ENCODE data around the gene PPP2R2B.
A peak's percentile ranks its signal among the peaks of the same experiment; 100 is the strongest.

The PPP2R2B gene

DNA sequence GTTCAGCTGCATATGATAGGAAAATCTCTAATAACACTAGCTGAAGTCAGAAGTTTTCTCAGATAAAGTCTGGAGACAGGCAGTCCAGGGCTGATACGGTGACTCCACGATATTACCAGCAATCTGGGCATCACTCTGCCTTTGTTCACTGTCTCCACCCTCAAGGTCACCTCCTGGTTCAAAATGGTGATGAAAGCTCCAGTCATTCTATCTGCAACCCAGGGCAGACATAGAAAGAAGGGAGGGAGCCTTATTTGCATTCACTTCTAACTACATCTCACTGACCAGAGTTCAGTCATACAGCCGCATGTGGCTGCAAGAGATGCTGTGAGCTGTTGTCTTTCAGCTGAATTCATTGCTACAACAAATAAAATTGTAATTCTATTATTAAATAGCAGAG is 340.1 kb downstream of the PPP2R2B start:
- no peak for TF ChIP-seq CTCF (IDR thresholded peaks at IDR 0.05; ENCODE audit: insufficient read depth, low read length, poor library complexity, severe bottlenecking)
- Histone ChIP-seq H3K4me3 (replicated peaks; ENCODE audit: low read depth, low read length) (no peak overlapping the region), H3K27me3 (replicated peaks; ENCODE audit: control insufficient read depth, insufficient read depth, low read length) (peaks cover 1% of the 10 kb centered on the region), H3K36me3 (ENCODE audit: control insufficient read depth, insufficient read depth, low read length) (no peaks in the 10 kb centered on the region)
- no peak for DNase-seq (ENCODE audit: extremely low read depth, insufficient read length)

DNA sequence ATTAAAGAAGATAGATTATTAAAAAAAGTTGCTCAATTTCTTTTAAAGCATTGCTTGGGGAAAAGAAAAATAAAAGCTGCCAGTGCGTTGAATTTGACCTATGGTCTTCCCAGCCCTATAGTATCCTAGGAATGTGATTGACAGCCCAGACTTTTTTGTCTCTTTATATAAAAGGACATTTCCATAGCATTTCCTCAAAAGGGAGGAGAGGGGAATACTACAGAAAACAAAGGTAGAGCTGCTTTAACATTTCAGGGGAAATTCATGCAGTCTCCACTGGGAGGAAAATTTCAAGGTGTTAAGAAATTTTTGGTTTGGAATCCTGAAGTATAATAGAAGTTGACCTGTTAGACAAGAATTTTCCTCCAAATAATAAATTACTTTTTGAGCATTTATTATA is 344.7 kb downstream of the PPP2R2B start:
- H3K36me3 ChIP-seq (ENCODE audit: control insufficient read depth, insufficient read depth, low read length), result no peaks in the 10 kb centered on the region
- peaks cover 1% of the 10 kb centered on the region for H3K27me3 ChIP-seq (replicated peaks; ENCODE audit: control insufficient read depth, insufficient read depth, low read length)
- no peak for DNase-seq (ENCODE audit: extremely low read depth, insufficient read length)
- no peak overlapping the region for H3K4me3 ChIP-seq (replicated peaks; ENCODE audit: low read depth, low read length)
- no peak for TF ChIP-seq CTCF (IDR thresholded peaks at IDR 0.05; ENCODE audit: insufficient read depth, low read length, poor library complexity, severe bottlenecking)

DNA sequence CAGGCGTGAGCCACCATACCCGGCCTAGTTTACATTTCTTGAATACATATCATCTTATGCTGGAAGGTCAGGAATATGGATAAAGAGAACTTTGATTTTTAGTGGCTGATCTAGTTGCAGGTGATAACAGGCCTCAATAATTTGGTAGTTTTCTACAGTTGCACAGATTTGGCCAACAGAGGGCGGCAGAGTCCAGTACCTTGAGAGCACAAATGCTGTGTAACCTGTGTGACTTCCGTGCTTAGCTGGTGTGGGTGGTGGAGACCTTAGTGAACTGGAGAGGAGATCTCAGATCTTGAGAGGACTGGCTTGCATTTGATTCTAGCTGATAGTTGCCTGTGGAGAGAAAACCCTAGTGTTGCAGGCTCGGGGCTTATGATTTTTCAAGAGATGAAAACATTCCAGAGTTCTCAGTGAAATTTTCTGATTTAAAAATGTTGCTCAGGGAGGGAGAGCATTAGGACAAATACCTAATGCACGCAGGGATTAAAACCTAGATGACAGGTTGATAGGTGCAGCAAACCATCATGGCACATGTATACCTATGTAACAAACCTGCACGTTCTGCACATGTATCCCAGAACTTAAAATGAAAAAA is 345.2 kb downstream of the PPP2R2B start:
- DNase-seq (ENCODE audit: extremely low read depth, insufficient read length), result peak; percentile 35
- peak; percentile 91 for TF ChIP-seq CTCF (IDR thresholded peaks at IDR 0.05; ENCODE audit: insufficient read depth, low read length, poor library complexity, severe bottlenecking)
- Histone ChIP-seq H3K4me3 (replicated peaks; ENCODE audit: low read depth, low read length) (no peak overlapping the region), H3K27me3 (replicated peaks; ENCODE audit: control insufficient read depth, insufficient read depth, low read length) (peaks cover 1% of the 10 kb centered on the region), H3K36me3 (ENCODE audit: control insufficient read depth, insufficient read depth, low read length) (no peaks in the 10 kb centered on the region)

All from GM06990 (cell line).